ENCODE data around the gene GRB10.
"Not testable (repeated sequence)": the region's sequence is repeated elsewhere in the genome, so short reads cannot be mapped to it uniquely, and the experiment has no call there.

Gene GRB10

DNA sequence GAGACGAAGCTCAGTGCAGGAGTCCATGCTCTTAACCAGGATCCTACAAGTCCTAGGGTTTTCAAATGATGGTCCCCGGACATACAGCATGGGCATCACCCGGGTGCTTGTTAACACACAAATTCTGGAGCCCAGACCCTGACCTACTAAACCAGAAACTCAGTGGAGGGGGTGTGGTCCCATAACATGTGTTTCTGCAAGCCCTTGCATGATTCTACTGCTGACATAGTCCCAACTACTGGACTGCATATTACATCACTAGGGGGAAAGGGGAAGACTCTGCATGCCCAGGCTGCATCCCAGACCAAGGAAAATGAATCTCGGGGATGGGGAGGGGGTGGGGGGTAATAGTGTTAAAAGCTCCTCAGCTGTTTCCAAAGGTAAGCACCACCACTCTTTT is 40.3 kb downstream of the GRB10 start:
- no peak for DNase-seq

DNA sequence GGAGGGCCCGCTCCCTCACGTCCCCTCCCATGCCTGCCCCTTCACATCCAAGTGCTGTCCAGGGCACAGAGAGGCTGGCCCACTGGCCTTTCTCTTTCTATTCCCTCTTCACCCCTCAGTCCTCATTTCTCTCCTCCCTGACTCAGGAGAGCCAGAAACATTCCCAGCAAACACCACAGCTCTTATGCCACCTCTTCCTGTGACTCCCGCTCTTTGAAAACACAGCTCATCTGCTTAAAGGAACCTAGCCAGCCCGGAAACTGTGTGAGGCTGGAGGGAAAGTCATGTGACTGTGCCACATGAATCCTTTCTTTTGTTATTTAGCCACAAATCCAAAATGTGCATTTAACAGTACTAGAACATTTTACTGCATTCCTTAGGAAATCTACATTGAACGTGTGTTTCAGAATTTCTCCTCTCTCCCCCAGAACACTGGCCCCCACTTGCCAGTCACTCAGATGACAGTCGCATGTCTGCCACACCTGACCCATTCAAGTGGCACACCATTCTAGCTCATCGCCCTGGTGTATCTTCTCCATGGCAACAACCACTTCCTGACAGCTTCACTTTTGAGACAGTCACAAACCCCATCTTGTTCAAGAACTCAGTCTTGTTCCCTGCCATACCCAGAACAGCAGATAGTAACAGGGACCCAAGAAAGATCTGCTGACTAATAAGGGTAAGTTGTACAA is 42.8 kb downstream of the GRB10 start:
- peak; percentile 77 for DNase-seq

DNA sequence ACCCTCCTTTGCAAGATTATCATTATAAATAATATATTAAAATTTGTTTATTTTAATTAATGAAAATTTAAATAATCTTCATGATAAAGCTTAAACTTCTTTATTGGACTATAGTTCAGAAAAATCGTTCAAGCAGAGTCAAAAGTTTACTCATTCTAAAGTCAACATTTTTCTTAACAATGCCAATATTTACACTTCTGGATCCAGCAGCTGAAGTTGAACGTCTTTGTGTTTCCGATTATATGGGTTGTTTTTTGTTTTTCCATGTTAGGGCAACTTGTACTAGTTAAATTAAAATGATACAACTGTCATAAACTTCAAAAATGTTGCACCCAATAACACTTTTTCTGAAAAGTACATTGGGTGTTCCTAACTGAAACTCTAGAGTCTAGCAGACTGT is 43.8 kb downstream of the GRB10 start:
- DNase-seq = no peak

DNA sequence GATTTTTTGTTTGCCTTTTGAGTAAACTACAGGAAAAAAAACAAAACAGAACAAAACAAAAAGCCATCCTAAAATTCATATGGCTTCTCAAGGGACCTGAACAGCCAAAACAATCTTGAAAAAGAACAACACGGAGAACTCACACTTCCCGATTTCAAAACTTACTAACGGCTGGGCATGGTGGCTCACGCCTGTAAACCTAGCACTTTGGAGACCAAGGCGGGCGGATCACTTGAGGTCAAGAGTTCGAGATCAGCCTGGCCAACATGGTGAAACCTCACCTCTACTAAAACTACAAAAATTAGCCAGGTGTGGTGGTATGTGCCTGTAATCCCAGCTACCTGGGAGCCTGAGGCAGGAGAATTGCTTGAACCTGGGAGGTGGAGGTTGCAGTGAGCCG is 46.9 kb downstream of the GRB10 start:
- DNase-seq = not testable (repeated sequence)

DNA sequence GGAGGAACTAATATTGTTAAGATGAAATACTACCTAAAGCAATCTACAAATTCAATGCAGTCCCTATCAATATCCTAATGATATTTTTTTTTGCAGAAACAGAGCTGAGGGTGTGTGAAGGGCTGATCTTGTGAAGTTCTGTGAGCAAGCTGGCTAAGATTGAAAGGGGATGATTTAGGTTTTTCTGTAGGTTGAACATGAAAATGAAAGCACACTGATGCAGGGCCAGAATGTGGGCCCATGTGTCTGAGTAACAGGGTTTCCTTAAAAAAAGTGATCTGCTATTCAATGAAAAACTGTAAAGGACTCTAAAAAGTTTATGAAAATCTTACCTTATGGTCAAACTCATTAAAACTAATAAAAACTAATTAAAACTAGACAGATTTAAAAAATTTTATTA is 47.4 kb downstream of the GRB10 start:
- no peak for DNase-seq

DNA sequence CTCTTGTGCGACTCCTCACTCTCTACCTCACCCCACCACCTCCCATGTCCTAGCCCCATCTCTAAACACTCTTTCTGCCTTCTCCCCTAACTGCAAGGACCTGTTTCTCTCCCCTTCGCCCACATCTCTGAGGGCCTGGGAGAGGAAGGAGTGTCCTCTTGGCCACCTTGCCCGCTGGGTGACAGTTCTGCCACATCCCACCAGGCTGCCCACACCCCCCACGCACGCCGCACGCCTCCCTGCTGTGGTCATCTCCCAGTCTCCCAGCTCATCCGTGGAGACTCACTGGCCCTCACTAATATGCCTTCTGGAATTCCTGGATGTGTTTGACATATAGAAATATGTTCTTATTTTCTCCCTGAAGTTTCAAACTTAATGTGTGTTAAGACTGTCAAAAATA is 48.5 kb downstream of the GRB10 start:
- DNase-seq = no peak

DNA sequence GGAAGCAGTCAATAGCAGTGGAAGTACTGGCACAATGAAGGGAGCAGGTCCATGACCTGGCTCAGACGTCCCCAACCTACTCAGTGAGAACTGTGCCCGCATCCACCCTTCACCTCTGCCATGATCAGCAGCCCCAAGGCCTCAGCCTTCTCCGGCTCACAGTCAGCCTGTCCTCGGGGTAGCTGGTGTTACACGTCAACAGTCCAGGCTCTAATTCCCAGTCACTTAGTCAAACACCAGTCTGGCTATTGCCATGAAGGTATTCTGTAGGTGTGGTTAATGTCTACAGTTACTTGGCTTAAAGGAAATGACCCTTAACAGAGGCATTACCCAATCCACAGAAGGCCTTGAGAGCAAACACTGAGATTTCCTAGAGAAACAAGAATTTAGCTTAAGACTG is 49.1 kb downstream of the GRB10 start:
- no peak for DNase-seq

DNA sequence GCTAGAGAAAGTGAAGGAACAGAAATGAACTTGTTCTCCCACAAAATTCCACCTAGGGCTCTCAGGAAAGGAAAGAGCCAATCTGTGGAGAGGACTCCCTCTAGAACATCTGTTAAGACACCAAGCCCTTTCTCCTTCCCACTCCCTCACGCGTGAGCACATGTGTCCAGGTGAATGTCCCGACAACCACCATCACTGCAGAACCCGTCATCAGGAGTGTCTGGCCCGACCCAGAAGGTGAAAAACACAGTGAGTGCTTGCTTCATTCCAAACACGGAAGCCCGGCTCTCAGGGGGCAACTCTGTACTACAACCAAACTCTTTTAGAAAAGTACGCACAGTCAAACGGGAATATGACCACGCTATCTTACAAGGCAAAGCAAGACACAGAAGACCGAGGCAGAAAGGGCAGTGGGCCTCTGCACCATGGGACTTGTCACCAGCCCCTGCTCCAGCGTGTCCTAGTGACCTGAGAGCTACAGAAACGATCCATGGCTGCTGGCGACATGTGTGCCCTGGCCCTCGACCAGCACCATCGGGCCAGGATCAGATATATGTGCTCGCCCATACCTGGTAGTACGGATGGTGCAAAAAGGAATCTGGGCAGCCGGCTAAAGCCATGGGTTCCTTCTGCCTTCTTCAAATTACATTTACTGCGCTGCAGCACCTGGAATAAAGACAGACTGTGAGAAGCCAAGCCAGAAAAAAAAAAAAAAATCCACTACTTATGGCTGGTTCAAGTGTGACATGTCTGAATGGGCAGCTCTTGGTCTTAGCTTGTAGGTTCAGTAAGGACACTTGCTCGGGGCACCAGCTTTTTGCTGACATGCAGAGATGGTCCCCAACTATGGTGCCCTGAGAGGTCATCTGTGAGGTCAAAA is 50.8 kb downstream of the GRB10 start:
- no peak for DNase-seq

DNA sequence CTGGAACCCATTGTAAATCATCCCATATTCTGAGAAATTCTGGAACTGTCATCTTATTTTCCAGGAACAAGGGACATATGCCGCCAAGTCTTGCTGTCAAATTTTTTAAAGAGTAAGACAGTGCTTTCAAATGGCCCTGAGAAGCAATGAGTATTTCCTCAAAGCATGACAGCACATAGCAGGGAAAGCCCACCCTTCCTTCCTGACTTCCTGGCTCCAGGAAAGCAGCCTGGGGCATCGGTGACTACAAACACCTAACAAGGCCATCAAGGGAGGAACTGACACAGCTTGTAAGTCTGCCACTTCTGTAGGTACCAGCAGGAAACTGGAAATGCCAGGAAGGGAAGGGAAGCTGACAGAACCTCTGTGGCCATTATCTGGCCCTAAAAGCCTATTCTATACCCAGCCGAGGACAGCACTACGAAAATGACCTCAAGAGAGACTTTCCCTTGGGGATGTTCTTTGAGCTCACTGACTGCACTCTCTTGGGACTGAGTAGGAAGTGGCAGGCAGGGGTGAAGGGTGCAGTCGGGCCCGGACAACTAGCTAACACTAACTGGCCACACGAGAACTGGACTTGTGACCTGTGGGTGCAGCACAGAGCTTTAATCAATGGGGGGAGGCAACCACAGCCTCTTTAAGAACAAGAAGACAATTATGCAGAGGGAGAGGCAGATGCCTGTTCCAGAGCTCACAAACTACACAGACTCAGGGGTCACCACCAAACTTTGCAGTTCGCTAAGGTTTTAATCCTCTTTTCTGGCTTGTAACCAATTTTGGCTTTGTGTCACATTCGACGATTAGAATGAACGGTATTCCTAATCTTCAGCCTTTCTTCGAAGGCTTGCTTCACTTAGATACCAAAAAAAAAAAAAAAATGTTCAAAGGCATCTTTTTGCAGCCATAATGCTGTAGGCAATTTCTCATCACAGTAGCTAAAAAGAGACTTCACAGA is 52.0 kb downstream of the GRB10 start:
- DNase-seq = no peak

DNA sequence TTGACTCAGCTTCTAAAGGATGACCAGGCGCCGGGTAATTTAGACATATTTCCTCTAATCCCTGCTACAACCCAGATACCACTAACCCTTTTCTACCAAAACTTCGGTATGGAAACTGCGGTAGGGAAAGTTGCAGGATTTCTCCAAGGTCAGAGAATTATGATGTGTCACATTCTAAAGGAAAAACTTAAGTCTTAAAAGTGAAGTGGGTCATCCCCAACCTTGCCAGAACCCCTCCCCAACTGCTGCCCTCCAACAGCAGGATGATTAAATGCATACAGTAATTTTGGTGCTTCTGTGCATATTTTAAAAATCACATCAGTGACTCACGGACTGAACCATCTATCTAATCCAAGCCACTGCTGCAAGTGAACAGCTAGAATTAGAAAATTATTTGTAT is 52.7 kb downstream of the GRB10 start:
- no peak for DNase-seq

DNA sequence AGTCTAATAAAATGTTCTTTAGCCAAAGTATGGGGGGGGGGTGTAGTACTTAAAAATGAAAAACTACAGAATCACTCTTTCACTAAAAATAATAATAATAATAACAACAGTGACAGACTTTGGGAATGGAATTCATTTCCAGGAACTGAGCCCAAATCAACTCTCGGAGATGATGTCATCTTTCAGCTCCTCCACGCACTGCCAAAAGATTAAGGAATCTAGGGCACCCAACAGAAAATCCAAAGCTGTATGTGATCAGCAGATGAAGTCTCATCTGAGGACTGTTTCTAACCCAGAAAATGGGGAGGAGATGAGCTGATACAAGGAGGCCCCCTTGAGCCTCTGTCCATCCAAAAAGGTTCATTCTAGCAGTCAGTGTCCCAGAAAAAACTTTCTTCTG is 54.5 kb downstream of the GRB10 start:
- DNase-seq = no peak

DNA sequence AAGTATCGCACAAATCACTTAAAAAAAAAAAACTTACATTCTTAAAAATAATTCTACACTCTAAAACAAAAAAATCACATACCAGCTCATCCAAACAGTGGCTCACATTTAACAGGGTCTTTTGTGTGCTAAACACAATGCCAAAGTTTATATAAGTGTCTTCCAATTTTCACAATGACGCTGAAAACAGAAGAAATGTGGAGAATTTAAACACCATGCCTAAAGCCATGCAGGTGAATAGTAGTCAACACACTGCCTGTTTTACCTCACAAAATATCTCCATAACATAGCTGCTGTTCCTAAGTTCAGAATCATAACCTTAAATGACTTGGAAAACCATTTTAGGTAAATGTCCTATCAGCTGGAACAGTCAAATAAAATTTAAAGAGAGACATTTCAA is 55.0 kb downstream of the GRB10 start:
- DNase-seq = no peak

DNA sequence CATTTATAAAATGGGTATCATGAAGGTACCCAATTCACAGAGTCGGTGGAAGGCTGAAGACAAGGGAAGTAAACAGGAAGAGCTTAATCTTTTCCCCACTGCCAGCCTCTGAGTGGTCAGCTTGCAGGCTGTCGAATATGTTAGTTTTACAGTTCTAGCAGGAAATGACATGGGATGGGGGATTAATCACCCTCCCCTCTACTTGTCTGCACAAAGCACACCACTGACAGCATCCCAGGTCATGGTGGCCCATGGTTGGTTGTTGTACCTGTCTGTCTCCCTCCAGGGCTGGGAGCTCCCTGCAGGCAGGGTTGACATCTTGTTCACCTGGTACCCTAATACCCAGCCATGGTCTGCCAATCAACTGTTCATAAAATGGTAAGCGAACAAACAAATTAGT is 55.6 kb downstream of the GRB10 start:
- no peak for DNase-seq

DNA sequence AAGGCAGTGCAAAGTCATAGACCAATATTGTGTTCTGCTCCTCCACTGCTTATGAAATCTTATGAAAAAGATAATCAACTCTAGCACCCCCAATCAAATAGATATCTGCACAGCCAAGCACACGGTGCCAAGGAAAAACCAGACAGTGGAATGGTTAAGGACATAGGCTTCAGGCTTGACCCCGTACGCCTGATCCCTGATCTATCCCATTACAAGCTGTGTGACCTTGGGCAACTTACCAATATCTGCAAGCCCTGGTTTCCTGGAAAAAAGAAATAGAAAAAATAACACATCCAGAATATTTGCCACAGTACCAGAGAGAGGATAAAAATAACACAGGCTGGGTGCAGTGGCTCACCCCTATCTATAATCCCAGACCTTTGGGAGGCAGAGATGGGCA is 56.9 kb downstream of the GRB10 start:
- no peak for DNase-seq

DNA sequence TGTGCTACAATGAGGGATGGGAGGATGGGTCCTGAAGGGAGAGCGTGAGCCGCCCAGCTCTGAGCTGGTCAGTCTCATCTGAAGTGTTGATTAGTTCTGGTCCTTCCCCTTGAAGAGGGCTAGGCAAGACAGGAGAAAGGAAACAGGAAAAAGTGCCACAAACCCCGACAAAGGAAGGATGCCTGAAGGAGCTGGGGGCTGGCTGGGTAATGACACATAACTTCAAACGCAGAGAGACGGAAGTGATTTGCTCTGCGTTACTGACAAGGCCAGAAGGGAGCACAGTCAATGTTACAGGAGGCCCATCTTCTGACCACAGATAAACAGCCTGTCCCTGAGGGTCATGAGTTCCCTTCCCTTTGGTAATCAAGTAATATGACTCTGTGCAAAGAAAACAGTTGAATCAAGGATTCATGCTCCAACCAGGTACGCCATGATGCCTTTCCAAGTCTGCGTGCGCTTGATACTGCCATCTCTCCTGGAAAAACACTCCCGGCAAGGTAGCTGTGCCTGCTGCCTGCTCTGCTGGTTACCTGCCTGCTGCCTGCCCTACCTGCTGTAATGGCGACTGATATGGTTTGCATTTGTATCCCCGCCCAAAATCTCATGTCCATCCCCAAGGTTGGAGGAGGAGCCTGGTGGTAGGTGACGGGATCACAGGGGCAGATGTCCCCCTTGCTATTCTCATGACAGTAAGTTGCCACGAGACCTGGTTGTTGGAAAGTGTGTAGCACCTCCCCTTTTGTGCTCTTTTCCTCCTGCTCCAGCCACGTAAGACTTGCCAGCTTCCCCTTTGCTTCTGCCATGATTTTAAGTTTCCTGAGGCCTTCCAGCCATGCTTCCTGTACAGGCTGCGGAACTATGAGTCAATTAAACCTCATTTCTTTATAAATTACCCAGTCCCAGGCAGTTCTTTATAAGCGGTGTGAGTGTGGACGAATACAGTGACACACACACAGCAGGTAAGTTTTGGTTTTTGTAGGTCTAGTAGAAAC is 57.9 kb downstream of the GRB10 start:
- DNase-seq = peak; percentile 67

DNA sequence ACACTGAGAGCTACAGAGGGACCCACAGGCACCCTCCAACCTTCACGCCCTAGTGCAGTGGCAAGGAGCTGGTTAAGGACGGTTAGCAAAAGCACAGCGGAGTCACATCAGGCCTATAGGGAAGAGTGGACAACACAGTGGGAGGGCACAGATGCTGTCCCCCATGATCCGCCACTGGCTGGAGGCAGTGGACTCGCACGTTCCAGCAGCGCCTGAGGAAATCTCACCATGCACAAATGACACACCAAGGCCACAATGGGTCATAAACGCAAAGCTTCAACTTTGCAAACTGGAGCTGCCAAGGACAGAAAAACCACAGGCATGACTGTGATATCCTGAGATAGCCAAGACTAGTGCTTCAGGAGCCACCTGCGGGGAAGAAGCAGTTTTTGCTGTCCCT is 58.8 kb downstream of the GRB10 start:
- peak; percentile 45 for DNase-seq

DNA sequence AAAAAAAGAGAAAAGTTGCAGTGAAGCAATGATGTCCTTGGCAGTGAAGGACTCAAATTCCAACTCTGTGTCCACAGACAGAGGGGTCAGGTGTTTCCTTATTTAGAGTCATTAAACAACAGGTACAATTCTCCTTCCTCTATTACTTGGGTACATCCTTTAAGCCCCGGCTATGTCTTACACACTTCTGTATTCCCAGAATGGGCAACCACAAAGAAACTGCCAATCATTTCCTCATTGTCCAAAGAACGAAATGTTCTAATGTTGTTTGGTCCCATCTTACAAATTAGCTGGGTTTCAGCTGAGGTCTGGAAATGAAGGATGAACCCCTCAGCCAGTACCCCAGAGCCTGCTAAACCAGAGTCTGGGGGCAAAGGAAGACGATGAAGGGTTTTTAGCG is 59.5 kb downstream of the GRB10 start:
- peak; percentile 55 for DNase-seq

DNA sequence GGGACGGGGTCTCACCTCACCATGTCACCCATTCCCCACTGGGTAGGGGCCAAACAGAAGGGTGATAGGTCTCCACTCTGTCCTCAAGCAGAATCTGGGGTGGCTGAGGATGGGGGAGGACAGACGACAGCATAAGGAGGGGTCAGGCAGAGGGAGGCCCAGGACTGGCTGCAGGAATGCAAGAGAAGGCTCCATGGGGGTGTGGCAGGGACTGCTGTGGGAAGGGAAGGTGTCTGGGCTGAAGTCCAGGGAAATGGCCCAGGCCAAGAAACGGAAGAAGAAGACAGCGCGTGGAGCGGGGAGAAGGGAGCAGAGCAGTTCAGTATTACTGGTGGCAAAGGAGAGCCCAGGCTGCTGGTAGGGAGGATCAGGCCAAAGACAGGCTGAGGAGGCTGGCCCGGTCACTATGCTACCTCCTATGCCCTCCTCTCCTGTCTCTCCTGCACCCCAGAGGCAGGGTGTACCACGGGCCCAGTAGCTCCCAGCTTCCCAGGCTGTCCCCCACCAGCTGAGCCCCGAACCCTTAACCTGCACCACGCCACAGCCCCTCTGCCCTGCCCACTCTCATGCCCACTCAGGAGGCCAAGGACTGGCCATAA is 60.9 kb downstream of the GRB10 start:
- DNase-seq = no peak

DNA sequence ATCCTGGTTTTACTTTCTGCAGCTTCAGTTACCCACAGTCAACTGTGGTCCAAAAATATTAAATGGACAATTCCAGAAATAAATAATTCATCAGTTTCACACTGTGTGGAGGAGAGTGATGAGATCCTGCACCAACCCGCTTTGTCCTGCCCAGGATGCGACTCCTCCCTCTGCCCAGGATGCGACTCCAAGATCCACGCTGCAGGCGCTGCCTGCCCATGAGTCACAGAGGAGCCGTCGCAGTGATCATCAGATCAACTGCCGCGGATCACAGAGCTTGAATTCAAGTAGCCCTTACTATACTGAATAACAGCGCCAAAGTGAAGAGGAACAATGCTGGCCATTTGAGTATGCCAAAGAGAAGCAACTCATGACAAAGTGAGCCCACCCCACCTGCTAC is 61.5 kb downstream of the GRB10 start:
- no peak for DNase-seq

DNA sequence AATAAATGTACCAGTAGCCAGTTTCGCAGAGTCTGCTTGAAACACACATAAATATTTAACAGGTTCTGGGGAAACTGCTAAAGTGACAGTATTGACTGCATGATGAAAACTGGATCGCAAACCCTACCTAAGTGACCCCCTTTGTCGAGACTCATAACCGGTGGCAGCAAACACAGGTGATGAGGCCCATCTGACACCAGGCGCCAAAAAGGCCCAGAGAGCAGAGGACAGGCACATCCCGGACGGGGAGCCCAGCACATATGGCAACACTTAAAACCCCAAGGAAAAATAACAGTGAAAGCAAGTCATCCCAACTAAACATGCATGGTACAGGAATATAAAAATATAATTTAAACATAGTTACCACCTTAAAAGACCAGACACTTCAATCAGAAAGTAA is 62.4 kb downstream of the GRB10 start:
- DNase-seq = no peak

DNA sequence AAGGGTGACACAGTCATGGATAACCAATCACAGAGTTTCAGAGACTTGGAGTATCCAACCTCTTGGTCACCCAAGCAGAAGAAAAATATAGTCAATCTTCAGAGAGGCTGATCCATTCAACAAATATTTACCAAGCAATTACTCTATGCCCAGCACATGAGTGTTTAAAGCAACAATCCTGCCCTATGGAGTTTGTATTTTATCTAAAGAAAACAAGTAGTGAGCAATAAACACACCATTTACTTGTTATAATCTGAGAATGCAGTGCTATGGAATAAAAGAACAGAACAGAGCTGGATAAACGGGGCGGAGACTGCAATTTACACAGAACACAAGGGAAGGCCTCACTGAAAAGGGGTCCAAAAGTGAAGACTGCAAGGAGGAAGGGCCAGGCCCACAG is 63.8 kb downstream of the GRB10 start:
- no peak for DNase-seq

DNA sequence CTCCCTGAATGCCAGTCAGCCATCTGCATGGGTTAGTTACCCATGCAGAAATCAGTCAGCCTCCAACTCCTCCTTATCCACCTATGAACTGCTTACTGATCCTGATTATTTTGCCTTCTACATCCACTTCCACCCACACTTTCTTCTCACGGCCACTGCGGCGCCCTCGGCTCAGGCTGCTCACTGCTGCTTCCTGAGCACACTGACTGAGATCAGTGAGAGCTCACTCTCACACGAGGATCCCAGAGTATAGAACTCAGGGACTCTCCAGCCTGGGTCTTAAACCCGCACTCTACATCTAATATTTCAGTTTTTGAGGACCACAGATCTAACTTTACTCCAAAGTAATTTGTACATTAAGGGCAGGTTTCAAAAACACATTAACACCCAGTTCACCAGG is 64.4 kb downstream of the GRB10 start:
- no peak for DNase-seq
